Astrocyte of the hippocampus (primary cell): Measurements from ENCODE around the gene THAP5.
"Not testable (repeated sequence)": the region's sequence is repeated elsewhere in the genome, so short reads cannot be mapped to it uniquely, and the experiment has no call there.

Source experiments
- DNase-seq: peaks from one replicate; pipeline ENCODE4 v3.0.0; 2011; ENCODE audit warnings: low read depth, low spot score

THAP5 gene

DNA sequence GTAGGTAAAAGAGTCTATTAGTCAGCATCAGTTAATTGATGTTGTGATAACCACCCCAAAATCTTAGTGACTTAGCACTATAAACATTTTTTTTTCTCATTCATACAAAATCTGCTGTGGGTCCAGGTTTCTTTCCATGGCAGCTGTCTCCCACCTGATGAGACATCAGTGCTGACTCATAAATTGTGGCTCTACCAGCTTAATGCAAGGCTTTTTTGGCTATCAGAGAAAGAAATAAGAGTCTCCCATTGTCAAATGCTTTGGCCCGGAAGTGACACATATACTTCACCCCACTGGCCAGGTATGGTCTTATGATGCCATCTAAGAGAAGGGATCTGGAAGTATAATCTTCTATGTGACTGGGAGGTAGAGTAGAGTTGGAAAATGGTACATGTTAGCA, 14.7 kb upstream of the THAP5 start:
- DNase-seq = no peak

DNA sequence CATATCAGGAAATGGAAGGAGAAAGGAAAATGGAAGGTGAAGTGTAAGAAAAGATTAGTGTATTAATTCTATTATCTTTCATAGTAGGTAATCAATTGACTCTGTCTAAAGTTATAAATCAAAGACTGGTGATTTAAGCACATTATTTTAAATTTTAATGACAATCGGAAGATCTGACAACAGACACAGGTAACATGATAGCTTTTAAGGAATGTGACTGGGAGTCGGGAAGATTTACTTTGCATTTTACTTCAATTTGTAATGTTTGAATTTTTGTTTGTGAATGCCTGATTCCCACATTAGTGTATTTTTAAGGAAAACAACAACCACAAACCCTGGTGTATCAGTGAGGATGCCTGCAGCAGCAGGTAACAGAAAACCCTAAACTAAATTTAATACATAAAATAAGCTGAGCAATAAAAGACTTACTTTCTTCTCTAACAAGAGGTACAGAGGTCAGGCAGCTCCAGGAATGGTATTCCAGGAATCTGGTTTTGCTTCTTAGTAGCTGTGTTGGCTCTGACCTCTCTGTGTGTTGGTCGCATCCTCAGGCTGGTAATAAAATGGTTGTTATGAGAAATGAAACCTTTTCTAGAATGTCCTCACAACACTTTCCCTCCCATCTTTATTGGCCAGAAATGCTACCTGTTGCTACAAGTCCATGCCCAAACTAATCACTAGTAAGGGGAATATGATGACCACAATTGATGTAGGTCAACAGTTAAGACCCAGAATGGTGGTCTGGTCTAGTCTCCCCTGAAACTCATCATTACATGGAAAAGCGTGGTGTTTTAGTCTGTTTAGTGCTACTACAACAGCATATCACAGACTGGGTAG, 12.4 kb upstream of the THAP5 start:
- DNase-seq = peak; percentile 70

DNA sequence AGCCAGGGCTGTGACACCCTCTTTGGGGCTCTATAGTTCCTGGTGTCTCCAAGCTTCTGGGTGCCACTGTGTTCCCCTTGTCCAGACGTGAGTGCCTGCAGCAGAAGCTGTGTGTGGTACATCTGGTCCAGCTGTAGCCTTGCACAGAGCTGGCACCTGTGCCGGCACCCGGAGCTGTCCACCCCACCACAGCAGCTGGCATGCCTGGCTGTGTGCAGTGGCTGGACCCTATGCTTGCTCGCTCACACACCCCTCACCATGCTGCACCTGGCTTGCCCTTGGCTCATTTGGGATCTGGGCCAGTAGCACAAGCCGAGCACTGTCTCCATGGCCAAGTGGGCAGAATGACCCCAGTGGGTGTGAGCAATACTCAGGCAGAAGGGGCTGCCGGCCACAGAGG, 10.8 kb upstream of the THAP5 start:
- DNase-seq = no peak

DNA sequence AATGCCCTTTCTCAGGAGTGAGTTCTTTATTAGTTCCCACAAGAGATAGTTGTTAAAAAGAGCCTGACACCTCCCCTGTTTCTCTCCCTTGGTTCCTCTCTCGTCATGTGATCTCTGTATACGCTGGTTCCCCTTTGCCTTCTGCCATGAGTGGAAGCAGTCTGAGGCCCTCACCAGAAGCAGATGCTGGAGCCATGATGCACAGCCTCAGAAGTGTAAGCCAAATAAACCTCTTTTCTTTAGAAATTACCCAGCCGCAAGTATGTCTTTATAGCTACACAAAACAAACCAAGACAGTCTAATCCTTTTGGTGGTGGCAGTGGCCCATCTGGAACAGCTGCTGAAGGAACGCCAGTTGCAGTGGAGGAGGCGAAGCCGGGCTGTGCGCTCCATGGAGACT, 9.4 kb upstream of the THAP5 start:
- no peak for DNase-seq

DNA sequence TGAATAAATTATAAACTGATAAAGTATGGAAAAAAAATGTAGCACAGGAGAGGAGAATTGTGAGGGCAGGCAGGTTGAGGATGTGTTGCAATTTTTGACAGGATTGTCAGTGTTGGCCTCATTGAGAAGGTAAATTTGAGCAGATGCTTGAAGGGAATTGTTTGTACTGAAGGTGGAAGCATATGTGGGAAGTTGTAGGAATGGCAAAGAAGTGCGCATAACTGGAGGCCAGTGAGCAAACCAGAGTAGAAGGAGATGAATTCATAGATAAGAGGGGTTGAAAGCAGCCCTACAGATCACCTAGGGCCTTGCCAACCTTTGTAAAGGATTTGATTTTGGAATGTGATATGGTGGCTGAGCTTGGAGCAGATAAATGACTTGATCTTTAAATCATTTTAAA, 6.6 kb upstream of the THAP5 start:
- DNase-seq = no peak

DNA sequence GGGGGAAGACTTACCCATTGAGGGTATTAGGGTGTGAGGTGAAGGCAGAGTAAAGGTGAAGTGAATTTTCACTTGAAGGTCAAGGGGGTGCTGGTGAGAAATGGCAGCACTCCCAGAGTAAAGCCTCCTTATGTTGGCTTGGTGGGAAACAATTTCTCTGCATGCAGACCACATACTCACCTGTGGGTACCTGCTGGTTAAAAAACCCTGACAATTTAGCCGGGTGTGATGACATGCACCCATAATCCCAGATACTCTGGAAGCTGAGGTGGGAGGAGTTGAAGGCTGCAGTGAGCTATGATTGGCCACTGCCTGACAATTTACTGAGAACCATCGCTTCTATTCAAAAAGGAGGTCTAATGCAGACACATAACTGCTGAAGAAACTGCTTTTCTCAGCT, 5.7 kb upstream of the THAP5 start:
- DNase-seq = no peak

DNA sequence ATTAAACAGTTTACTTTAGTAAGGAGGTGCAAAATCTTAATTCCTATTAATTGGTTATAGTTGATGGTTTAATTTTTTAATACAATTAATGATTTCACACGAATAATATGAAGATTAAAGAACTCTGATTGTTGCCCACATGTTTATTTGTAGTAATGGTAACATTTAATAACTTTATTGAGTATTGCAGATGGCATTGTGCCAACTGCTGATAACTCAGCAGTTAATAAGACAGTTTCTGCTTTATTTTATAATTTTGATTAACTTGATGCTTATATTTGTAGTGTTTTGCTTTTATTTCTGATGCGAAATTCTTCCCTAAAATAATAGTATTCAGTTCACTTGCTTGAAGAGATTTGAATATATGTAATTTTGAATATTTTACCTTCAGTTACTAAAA, 3.0 kb upstream of the THAP5 start:
- DNase-seq = no peak

DNA sequence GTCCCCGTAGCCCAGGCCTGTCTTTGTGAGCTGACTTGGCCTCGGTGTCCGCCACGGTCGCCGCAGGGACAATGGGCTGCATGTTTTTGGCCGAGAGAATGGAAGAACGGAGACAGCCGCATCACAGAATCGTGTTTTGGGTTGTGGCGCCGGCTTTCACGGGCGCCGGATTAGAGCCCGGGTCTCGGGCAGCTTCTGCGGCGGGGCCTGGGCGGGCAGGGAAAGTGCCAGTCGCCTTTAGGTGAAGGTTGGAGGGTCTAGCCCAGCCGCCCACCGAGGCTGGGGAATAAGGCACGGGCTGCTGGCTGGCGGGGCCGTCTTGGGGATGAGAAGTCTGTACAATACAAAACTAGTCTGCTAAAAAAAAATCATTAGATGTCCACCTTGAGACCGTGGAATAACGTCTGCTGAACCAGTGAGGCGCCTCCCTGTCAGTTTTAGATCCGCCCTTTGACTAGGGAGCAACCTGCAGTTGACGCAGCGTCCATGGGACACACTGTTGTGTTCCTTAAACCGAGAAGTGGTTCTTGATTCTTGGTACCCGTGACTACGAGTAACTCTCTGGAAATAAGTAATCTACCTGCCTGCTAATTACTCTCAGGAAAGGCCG, 745 bp upstream of the THAP5 start:
- DNase-seq = peak; percentile 63

DNA sequence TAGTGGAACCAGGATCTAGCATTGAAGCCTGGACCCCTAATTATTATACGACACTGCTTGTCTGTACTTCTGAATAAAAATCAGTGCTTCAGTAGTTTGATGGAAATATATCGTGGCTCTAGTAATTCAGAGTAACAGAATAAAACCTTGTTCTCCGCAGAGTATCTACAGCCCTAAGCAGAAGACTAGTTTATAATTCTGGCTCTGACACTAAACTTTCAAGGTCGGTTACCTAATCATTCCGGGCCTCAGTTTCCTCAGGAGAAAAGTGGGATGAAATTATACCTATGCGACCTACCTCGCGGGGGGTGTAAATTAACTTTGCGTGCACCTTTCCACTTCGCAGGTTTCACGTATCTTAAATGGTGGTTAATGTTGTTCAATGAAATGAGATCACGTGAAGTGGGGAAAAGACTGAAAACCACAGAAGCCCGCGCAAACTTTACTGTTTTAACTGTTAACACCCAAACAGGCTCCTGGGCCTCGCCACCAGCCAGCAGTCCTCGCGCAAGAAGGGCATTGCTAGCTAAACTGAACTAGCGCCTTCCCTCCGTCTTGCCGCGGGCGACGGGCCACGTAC, 615 bp downstream of the THAP5 start:
- no peak for DNase-seq

DNA sequence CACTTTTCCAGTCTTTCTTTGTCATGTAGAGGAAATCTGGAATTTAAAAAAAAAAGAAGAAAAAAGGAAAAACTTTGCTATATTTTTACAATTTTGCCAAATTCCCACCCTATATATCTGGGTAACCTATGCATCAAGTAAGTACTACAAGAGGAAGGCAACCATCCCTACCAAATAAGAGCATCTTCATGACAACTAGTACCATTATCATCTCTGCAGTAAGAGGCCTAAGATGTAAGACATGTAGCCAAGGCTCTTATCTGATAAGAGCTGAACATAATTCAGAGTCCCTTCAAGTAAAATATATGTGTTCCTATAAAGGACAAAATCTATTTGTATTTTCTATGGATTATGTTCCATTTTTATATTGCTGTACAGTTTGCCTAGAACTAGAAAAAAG, 3.5 kb downstream of the THAP5 start:
- DNase-seq = no peak

DNA sequence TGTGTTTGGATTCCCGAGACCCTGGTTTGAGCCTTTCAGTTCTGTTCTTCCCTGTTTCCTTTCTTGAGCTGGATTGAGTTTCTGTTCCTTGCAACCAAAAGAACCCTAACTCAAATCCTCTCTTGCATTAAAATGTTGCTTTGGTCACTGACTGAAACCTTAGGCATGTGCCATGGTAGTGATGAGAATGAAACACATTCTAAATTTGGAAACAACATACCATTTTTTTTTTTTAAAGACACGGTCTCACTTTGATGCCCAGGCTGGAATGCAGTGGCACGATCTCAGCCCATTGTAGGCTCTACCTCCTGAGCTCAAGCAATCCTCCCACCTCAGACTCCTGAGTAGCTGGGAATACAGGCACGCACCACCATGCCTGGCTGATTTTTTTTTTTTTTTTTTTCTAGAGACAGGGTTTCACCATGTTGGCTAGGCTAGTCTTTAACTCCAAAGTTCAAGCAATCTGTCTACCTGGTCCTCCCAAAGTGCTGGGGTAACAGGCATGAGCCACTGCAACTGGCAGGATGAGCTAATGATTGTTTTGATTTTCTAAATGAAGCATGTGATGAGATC, 8.4 kb downstream of the THAP5 start:
- DNase-seq = peak; percentile 18

DNA sequence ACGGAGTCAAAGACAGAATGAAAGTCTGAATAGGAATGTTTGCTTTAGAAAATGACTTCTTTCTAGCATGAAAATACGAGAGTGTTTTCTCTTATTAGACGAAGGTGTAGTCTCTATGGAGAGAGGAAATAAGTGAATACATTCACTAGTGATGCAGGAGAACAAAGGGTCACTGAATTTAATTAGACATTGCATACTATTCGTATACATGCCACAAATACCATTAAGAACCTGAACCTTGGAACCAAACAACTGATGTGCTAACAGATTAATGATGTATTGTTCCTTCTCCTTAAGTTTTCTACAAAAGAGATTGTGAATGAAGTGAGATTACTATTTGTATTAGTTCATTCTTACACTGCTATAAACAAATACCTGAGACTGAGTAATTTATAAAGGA, 10.3 kb downstream of the THAP5 start:
- no peak for DNase-seq

DNA sequence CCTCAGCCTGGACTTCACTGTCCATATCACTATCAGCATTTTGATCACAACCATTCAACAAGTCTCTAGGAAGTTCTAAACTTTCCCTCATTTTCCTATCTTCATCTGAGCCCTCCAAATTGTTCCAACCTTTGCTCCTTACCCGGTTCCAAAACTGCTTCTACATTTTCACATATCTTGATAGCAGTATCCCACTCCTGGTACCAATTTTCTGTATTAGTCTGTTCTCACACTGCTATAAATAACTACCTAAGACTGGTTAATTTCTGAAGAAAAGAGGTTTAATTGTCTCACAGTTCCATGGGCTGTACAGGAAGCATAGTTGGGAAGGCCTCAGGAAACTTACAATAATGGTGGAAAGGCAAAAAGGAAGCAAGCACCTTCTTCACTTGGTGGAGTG, 11.9 kb downstream of the THAP5 start:
- DNase-seq = no peak

DNA sequence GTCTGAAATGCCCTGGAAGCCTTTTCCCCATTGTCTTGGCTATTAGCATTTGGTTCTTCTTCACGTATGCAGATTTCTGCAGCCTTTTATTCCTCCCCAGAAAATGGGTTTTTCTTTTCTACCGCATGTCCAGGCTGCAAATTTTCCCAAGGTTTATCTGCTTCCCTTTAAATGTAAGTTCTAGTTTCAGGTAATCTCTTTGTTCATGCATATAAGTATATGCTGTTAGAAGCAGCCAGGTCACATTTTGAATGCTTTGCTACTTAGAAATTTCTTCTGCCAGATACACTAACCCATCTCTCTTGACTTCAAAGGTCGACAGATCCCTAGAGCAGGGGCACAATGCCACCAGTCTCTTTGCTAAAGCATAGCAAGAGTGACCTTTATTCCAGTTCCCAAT, 12.3 kb downstream of the THAP5 start:
- DNase-seq = no peak

DNA sequence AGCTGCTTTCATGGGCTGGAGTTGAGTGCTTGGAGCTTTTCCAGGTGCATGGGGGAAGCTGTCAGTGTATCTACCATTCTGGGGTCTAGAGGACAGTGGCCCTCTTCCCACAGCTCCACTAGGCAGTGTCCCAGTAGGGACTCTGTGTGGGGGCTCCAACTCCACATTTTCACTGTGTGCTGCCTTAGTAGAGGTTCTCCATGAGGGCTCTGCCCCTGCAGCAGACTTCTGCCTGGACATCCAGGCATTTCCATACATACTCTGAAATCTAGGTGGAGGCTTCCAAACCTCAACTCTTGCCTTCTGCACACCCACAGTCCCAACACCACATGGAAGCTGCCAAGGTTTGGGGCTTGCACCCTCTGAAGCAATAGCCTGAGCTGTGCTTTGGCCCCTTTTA, 12.8 kb downstream of the THAP5 start:
- not testable (repeated sequence) for DNase-seq

DNA sequence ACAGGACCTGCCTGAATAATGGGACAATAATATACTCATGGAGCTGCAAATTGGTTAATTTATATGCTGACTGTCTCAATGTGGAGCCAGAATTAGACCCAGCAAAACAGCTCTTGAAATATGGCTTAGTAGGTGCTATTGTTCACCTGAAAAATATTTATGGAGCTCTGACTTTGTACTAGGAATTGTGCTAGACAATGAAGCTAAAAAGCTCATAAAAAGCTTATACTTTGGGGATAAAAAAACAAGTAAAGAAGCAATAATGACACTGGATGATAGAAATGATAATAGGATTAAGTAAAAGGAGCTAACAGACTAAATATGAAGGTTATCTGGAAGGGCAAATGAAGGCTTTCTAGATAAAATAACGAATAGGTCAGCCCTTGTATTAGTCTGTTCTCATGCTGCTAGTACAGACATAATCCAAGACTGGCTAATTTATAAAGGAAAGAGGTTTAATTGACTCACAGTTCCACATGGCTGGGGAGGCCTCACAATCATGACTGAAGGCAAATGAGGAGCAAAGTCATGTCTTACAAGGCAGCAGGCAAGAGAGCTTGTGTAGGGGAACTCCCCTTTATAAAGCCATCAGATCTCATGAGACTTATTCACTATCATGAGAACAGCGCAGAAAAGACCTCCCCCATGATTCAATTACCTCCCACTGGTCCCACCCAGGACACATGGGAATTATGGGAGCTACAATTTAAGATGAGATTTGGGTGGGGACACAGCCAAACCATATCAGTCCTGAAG, 21.2 kb downstream of the THAP5 start:
- DNase-seq = not testable (repeated sequence)

DNA sequence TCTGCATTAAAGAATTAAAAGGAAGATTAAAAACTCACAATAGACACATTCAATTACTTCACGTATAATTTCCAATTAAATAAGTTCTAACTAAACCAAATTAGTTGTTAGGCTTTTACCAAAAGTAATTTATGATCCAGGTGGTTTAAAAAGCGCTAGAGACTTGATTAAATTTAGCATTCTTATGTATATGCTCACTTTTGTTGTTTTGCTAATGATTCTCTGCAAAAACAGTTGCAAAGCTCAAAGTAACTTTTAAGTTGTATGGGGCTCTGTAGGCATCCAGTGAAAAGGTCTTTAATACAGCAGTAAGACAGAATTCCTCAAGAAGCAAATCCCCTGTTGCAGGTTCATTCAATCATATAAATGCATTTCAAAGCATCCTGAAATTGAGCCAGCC, 28.0 kb downstream of the THAP5 start:
- DNase-seq = no peak

DNA sequence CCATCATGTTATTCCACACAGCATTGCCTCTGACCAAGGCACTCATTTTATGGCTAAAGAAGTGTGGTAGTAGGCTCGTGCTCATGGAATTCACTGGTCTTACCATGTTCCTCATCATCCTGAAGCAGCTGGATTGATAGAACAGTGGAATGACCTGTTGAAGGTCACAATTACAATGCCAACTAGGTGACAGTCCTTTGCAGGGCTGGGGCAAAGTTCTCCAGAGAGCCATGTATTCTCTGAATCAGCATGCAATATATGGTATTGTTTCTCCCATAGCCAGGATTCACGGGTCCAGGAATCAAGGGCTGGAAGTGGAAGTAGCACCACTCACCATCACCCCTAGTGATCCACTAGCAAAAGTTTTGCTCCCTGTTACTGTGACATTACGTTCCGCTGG, 30.8 kb downstream of the THAP5 start:
- not testable (repeated sequence) for DNase-seq

DNA sequence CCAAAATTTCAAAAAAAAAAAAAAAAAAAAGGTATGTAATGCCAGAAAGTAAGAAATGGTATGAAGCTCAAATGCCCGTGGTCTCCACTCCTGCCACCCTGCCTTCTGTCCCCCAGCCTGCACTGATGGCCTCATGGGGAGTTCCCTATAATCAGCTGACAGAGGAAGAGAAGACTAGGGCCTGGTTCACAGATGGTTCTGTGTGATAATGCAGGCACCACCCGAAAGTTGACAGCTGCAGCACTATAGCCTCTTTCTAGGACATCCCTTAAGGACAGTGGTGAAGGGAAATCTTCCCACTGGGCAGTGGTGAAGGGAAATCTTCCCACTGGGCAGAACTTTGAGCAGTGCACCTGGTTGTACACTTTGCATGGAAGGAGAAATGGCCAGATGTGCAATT, 31.3 kb downstream of the THAP5 start:
- DNase-seq = not testable (repeated sequence)

DNA sequence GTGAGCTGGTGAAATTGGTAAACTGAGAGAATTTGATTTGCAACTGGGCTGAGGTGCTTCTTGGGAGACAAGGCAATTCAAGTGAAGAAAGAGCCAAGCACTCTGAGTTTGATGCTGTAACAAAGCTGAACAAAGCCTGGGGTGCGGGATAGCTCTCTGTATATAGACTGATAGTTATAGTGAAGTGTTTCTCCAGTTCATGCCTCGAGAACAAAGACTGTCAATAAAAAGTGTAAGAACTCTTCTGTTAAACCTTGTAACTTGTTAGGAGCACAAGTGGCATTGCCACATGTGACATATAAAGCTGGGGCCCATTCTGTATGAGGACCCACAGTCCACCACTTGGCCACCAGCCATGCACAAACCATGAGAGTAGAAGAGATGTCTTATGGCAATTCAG, 32.3 kb downstream of the THAP5 start:
- no peak for DNase-seq

DNA sequence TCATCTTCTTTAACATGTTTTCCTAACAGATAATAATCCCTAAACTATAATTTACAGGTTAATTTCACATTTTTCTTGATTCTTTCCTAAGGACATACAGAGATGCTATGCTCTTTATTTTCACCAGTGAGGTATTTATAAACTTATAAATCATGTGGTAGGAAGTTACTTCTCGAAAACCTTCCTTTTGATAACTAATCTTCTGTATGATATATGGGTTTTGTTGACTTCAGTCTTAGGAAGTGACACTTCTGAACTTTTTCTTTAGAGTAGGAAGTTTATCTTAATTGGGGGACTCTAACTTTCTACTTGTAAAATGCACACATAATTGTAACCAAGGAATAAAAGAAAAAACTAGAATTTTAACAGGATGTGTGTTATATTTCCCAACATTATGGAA, 33.8 kb downstream of the THAP5 start:
- DNase-seq = no peak

DNA sequence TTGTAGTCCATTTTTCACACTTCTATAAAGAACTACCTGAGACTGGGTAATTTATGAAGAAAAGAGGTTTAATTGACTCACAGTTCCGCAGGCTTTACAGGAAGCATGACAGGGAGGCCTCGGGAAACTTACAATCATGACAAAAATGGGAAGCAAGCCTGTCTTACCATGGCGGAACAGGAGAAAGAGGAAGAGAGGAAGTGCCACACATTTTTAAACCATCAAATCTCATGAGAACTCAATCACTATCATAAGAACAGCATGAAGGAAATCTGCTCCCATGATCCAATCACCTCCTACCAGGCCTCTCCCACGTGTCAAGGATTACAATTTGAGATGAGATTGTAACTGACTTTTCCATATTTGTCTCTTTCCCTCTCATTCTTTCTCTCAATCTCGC, 34.2 kb downstream of the THAP5 start:
- no peak for DNase-seq
